ENCODE results near the gene WNK2. TPM values are rescaled to one million over a fixed set of nuclear protein-coding genes. Genes with fewer than 3 reads are reported as not detected.

The WNK2 gene
- total RNA-seq, 4 donors from 2014 or later, result 18.6 to 89.9 (median 40.8) TPM

- intact Hi-C loops (cut with DNase I), result no loop called here
- 76% methylated on average over 6 of the region's 12 CpGs for WGBS
- H3K9me3 ChIP-seq, result no peaks in the 10 kb centered on the region
These were observed 25.8 kb downstream of the WNK2 start for GRCh38 chr9:93209576-93210323.

DNA sequence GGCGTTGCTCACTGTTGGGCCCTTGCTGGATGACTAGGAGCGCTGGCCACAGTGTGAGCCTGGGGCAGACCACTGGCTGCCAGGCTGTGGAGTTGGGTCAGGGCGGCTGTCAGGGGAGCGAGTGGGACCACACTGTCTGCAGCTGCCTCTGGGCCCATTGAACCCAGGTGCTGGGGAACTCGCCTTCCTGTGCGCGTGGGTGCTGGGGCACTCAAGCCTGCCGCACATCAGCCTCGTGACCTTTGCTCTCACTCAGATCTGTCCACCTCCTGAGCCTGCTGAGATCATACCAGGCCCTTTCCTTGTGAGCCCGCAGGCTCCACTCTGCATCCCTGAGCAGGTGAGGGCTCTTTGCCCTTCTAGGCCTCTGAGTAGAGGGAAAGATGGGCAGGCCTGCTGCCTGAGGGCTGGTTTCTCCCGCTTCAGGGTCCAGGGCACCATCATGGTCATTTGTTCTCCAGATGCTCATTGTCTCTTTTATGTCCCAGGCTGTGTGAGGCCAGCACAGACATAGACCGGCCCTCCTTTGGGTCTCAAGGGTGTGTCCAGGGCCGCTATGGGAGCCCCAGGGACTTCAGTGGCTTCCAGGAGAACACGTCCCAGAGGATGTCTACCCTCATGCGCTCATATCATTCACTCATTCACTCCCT is 26.5 kb downstream of the WNK2 start:
- intact Hi-C loops (cut with DNase I), result no loop called here
- peak overlapping the region in 3 of 4 donors; percentile 42 to 86 (median 47) for H3K27ac ChIP-seq (replicated peaks in 1 of 4)
- no peaks in the 10 kb centered on the region for H3K36me3 ChIP-seq
- TF ChIP-seq EP300 (IDR thresholded peaks at IDR 0.05) (no peak), POLR2AphosphoS5 (IDR thresholded peaks at IDR 0.05) (no peak), CTCF (IDR thresholded peaks at IDR 0.05) (no peak), POLR2A (IDR thresholded peaks at IDR 0.05; ENCODE audit: low read depth) (no peak)
- no peak for DNase-seq (ENCODE audit: extremely low spot score)
- H3K9me3 ChIP-seq, result peaks cover 0 to under 1% (median 0%) of the 10 kb centered on the region in 4 donors
- WGBS, result 95% methylated on average over 8 of the region's 15 CpGs
- H3K27me3 ChIP-seq, result no peaks in the 10 kb centered on the region
- H3K4me3 ChIP-seq, result no peak overlapping the region
- peaks cover 41 to 82% (median 66%) of the 10 kb centered on the region in 4 donors for H3K4me1 ChIP-seq

More at GRCh38 chr9:93209576-93210323, 25.8 kb downstream of the WNK2 start:
- no peak for TF ChIP-seq POLR2AphosphoS5 (IDR thresholded peaks at IDR 0.05)
- no peak for TF ChIP-seq EP300 (IDR thresholded peaks at IDR 0.05)
- TF ChIP-seq CTCF (IDR thresholded peaks at IDR 0.05), result no peak
- TF ChIP-seq POLR2A (IDR thresholded peaks at IDR 0.05; ENCODE audit: low read depth), result no peak
- H3K36me3 ChIP-seq, result no peaks in the 10 kb centered on the region
- H3K4me3 ChIP-seq, result no peak overlapping the region
- DNase-seq (ENCODE audit: extremely low spot score), result no peak
- H3K27me3 ChIP-seq, result no peaks in the 10 kb centered on the region
- peaks cover 48 to 89% (median 70%) of the 10 kb centered on the region in 4 donors for H3K4me1 ChIP-seq
- H3K27ac ChIP-seq (replicated peaks in 1 of 4), result peak overlapping the region; percentile 41 to 86 (median 44)

DNA sequence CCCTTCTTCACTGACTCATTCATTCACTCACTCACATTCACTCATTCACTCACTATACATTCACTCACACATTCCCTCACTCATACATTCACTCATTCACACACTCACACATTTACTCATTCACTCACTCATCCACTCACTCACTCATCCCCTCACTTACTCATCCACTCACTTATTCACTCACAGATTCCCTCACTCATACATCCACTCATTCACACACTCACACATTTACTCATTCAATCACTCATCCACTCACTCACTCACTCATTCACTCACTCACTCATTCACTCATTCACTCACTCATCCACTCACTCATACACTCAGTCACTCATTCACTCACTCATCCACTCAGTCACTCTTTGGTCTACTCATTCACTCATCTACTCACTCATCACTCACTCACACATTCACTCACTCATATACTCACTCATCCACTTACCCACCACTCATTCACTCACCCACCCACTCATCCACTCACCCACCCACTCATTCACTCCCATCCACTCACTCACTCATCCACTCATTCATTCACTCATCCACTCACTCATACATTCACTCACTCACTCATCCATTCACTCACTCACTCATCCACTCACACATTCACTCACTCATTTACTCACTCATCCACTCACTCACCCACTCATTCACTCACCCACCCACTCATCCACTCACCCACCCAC is 27.2 kb downstream of the WNK2 start:
- H3K27ac ChIP-seq (replicated peaks in 1 of 4), result peak overlapping the region in 3 of 4 donors; percentile 42 to 86 (median 47)

GRCh38 chr9:93211654-93212001 is 27.7 kb downstream of the WNK2 start:
- no peak for TF ChIP-seq CTCF (IDR thresholded peaks at IDR 0.05)
- no peak for TF ChIP-seq EP300 (IDR thresholded peaks at IDR 0.05)
- no peak for TF ChIP-seq POLR2A (IDR thresholded peaks at IDR 0.05; ENCODE audit: low read depth)
- no peak for TF ChIP-seq POLR2AphosphoS5 (IDR thresholded peaks at IDR 0.05)
- no peak overlapping the region for H3K4me3 ChIP-seq
- DNase-seq (ENCODE audit: extremely low spot score), result no peak
- no peaks in the 10 kb centered on the region for H3K36me3 ChIP-seq
- peaks cover 29 to 71% (median 54%) of the 10 kb centered on the region in 4 donors for H3K4me1 ChIP-seq
- peak overlapping the region in 2 of 4 donors; percentile 58 to 62 for H3K27ac ChIP-seq (replicated peaks in 1 of 4)
- H3K9me3 ChIP-seq, result peaks cover 0 to 8% (median 2%) of the 10 kb centered on the region in 4 donors
- intact Hi-C loops (cut with DNase I), result no loop called here
- WGBS, result 86% methylated on average over 3 of the region's 3 CpGs
- H3K27me3 ChIP-seq, result no peaks in the 10 kb centered on the region

More for the DNA sequence above, 27.2 kb downstream of the WNK2 start:
- no peak for TF ChIP-seq EP300 (IDR thresholded peaks at IDR 0.05)
- TF ChIP-seq CTCF (IDR thresholded peaks at IDR 0.05), result no peak
- no peak for TF ChIP-seq POLR2A (IDR thresholded peaks at IDR 0.05; ENCODE audit: low read depth)
- TF ChIP-seq POLR2AphosphoS5 (IDR thresholded peaks at IDR 0.05), result no peak
- no peaks in the 10 kb centered on the region for H3K27me3 ChIP-seq
- H3K4me3 ChIP-seq, result no peak overlapping the region
- no peak for DNase-seq (ENCODE audit: extremely low spot score)
- intact Hi-C loops (cut with DNase I), result no loop called here
- peaks cover 34 to 76% (median 59%) of the 10 kb centered on the region in 4 donors for H3K4me1 ChIP-seq
- peaks cover 0 to 7% (median 2%) of the 10 kb centered on the region in 4 donors for H3K9me3 ChIP-seq
- H3K36me3 ChIP-seq, result no peaks in the 10 kb centered on the region

Measured in esophagus muscularis mucosa (tissue), 4 donors.